Measurements from ENCODE around the gene DCLK1. TPM values are rescaled to one million over a fixed set of nuclear protein-coding genes. Genes with fewer than 3 reads are reported as not detected.

DCLK1 gene
- total and polyA plus RNA-seq, 8 donors: 0.67 to 10.1 (median 1.7) TPM

GRCh38 chr13:35914662-35915061 lies 216.5 kb downstream of the DCLK1 start:
- DNase-seq (no peak), ATAC-seq (no peak), FAIRE-seq (no peak)
- H3K27me3 ChIP-seq: no peaks in the 10 kb centered on the region
- no peaks in the 10 kb centered on the region for H3K36me3 ChIP-seq
- H3K9me3 ChIP-seq: no peaks in the 10 kb centered on the region
- TF ChIP-seq, protein P1, sequence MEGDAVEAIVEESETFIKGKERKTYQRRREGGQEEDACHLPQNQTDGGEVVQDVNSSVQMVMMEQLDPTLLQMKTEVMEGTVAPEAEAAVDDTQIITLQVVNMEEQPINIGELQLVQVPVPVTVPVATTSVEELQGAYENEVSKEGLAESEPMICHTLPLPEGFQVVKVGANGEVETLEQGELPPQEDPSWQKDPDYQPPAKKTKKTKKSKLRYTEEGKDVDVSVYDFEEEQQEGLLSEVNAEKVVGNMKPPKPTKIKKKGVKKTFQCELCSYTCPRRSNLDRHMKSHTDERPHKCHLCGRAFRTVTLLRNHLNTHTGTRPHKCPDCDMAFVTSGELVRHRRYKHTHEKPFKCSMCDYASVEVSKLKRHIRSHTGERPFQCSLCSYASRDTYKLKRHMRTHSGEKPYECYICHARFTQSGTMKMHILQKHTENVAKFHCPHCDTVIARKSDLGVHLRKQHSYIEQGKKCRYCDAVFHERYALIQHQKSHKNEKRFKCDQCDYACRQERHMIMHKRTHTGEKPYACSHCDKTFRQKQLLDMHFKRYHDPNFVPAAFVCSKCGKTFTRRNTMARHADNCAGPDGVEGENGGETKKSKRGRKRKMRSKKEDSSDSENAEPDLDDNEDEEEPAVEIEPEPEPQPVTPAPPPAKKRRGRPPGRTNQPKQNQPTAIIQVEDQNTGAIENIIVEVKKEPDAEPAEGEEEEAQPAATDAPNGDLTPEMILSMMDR (IDR thresholded peaks at IDR 0.05): no peak
- 37 to 47% methylated on average over 1 of the region's 1 CpG for WGBS, 2 donors
- intact Hi-C loops (cut with DNase I): no loop called here
- no peak overlapping the region for H3K4me3 ChIP-seq
- no peaks in the 10 kb centered on the region for H3K4me1 ChIP-seq
- no peak overlapping the region for H3K27ac ChIP-seq

DNA sequence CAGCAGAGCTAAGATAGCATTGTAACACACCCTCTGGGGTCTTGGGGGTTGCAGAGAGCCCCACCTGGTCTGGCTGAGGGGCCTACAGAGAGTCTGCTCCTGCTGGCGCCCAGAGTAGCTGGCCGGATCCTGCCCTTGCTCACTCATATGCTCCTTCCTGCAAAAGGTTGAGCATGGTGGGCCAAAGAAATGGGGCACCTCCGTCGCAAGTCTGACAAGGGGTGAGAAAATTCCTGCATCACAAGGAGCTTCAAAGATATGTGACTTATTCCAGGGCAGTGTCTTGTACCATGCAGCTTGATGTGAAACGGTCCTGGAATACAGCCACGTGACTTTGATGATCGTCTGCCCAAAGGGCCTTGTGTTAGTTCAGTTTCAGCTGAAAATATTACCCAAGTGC lies 218.3 kb downstream of the DCLK1 start:
- TF ChIP-seq, protein P1 (IDR thresholded peaks at IDR 0.05): no peak
- ATAC-seq (no peak), FAIRE-seq (no peak), DNase-seq (no peak)
- intact Hi-C loops (cut with DNase I): no loop called here
- WGBS, 2 donors: 65 to 75% methylated on average over 7 of the region's 7 CpGs
- no peaks in the 10 kb centered on the region for H3K9me3 ChIP-seq
- H3K36me3 ChIP-seq: no peaks in the 10 kb centered on the region
- H3K4me1 ChIP-seq: no peaks in the 10 kb centered on the region
- H3K4me3 ChIP-seq: no peak overlapping the region
- no peak overlapping the region for H3K27ac ChIP-seq
- H3K27me3 ChIP-seq: no peaks in the 10 kb centered on the region

- no peak overlapping the region for H3K4me3 ChIP-seq
- 50 to 62% methylated on average over 8 of the region's 8 CpGs for WGBS, 2 donors
- no peak for FAIRE-seq
- no peak for DNase-seq
- no peaks in the 10 kb centered on the region for H3K36me3 ChIP-seq
- no peaks in the 10 kb centered on the region for H3K4me1 ChIP-seq
- H3K27ac ChIP-seq: no peak overlapping the region
- TF ChIP-seq, protein P1 (IDR thresholded peaks at IDR 0.05): no peak
- intact Hi-C loops (cut with DNase I): no loop called here
- no peaks in the 10 kb centered on the region for H3K9me3 ChIP-seq
- no peak for ATAC-seq
- H3K27me3 ChIP-seq: no peaks in the 10 kb centered on the region
Observed at GRCh38 chr13:35909837-35910540, 221.2 kb downstream of the DCLK1 start.

DNA sequence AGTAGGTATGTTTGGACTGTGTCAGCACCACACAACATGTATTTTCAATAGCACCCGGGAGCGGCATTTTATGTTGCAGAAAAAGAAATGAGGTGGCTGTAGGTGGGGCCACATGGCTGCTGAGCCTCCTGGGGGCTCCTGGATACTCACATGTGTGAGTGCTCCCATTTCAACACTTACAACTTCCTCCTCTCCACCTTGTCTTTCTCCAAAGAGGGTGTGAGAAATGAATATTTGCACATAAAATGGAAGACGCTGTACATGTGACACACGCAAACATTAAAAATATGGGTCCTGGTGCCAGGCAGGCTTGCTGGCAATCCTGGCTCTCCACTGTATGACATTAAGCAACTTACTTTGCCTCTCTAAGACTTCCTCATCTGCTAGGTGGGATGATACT lies 222.1 kb downstream of the DCLK1 start:
- TF ChIP-seq, protein P1 (IDR thresholded peaks at IDR 0.05): no peak
- no peak for FAIRE-seq

GRCh38 chr13:35908226-35908625 lies 223.0 kb downstream of the DCLK1 start:
- ATAC-seq (no peak), FAIRE-seq (no peak), DNase-seq (no peak)
- H3K27ac ChIP-seq: no peak overlapping the region
- WGBS, 2 donors: 80 to 88% methylated on average over 1 of the region's 1 CpG
- H3K36me3 ChIP-seq: no peaks in the 10 kb centered on the region
- no peaks in the 10 kb centered on the region for H3K27me3 ChIP-seq
- H3K4me3 ChIP-seq: no peak overlapping the region
- H3K9me3 ChIP-seq: no peaks in the 10 kb centered on the region
- no peaks in the 10 kb centered on the region for H3K4me1 ChIP-seq
- intact Hi-C loops (cut with DNase I): no loop called here
- TF ChIP-seq, protein P1 (IDR thresholded peaks at IDR 0.05): no peak

More for the DNA sequence above, 222.1 kb downstream of the DCLK1 start:
- DNase-seq (no peak), ATAC-seq (no peak)
- intact Hi-C loops (cut with DNase I): no loop called here
- Histone ChIP-seq H3K36me3 (no peaks in the 10 kb centered on the region), H3K27ac (no peak overlapping the region), H3K9me3 (no peaks in the 10 kb centered on the region), H3K4me3 (no peak overlapping the region), H3K27me3 (no peaks in the 10 kb centered on the region), H3K4me1 (no peaks in the 10 kb centered on the region)
- WGBS, 2 donors: 71 to 84% methylated on average over 4 of the region's 4 CpGs

Data from pancreas (tissue), 10 donors.